ENCODE results near the gene SNRNP25.

DNA sequence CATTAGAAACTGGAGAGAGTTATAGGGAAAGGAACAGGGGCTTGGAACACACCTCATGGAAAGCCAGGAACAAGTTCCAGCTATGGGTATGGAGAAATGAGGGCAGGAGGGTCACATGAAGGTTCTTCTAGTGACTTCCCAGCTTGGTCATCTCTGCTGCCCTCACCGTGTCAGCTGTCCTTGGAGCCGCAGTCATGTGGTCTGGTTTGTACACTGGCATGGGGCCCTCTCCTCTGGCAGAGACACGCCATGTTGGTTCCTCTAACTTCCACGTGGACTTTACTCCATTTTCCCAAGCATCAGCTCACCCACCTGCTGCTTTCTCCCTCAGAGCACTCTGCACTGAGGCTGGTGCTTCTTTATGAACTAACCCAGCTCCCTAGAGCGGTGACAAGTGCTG is 50.7 kb downstream of the SNRNP25 start:
- TF ChIP-seq, protein P1, sequence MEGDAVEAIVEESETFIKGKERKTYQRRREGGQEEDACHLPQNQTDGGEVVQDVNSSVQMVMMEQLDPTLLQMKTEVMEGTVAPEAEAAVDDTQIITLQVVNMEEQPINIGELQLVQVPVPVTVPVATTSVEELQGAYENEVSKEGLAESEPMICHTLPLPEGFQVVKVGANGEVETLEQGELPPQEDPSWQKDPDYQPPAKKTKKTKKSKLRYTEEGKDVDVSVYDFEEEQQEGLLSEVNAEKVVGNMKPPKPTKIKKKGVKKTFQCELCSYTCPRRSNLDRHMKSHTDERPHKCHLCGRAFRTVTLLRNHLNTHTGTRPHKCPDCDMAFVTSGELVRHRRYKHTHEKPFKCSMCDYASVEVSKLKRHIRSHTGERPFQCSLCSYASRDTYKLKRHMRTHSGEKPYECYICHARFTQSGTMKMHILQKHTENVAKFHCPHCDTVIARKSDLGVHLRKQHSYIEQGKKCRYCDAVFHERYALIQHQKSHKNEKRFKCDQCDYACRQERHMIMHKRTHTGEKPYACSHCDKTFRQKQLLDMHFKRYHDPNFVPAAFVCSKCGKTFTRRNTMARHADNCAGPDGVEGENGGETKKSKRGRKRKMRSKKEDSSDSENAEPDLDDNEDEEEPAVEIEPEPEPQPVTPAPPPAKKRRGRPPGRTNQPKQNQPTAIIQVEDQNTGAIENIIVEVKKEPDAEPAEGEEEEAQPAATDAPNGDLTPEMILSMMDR (IDR thresholded peaks at IDR 0.05; ENCODE audit: extremely low read depth in 1 of 2, insufficient read depth in 1 of 2, low read depth in 1 of 2, low read length in 2 of 2), result no peak
- TF ChIP-seq POLR2A (IDR thresholded peaks at IDR 0.05; ENCODE audit: low read depth, low read length), result no peak
- TF ChIP-seq EZH2 (IDR thresholded peaks at IDR 0.05; ENCODE audit: borderline replicate concordance, low read depth, low read length, severe bottlenecking), result no peak
- TF ChIP-seq JUN (IDR thresholded peaks at IDR 0.05; ENCODE audit: borderline replicate concordance, insufficient read depth, insufficient read length, low read depth), result no peak
- no peak for TF ChIP-seq FOS (IDR thresholded peaks at IDR 0.05; ENCODE audit: borderline replicate concordance, insufficient read depth, low read length)
- no peak for TF ChIP-seq GATA2 (IDR thresholded peaks at IDR 0.05; ENCODE audit: insufficient read depth, insufficient read length, low read depth, low read length)
- no peak for TF ChIP-seq POLR2AphosphoS5 (IDR thresholded peaks at IDR 0.05; ENCODE audit: insufficient read depth, low read depth, low read length)
